Adrenal gland (tissue), 12 donors: Measurements from ENCODE around the gene GLDC. TPM values are rescaled to one million over a fixed set of nuclear protein-coding genes. Genes with fewer than 3 reads are reported as not detected.

ENCODE experiments used
- DNase-seq, 7 donors: peaks; one replicate each; pipeline ENCODE4 v3.0.0-alpha.2; 2019 to 2020
- H3K27ac ChIP-seq, 5 donors: fragments of 200-600 bp; sonication (generic) in 4 of 5; 1 replicate in 3 of 5; 2 replicates in 2 of 5; pipeline versions ENCODE4 v1.5.1 to v1.8.0; 2016 to 2020; ENCODE audit warnings: mild to moderate bottlenecking in 1 of 5
- H3K27me3 ChIP-seq: fragments of 200-600 bp; 2 replicates; pipeline ENCODE4 v1.8.0; 2021
- H3K36me3 ChIP-seq, 2 donors: fragments of 200-600 bp; replicated peaks in 1 of 2; 1 replicate in 1 of 2; 2 replicates in 1 of 2; pipeline versions ENCODE4 v1.5.1 to v1.8.0; 2018 to 2022
- H3K4me1 ChIP-seq, 2 donors: fragments of 200-600 bp; replicated peaks in 1 of 2; 1 replicate in 1 of 2; 2 replicates in 1 of 2; pipeline versions ENCODE4 v1.5.1 to v1.8.0; 2018 to 2021
- H3K4me3 ChIP-seq, 4 donors: fragments of 200-600 bp; sonication (generic) in 3 of 4; one replicate each; pipeline ENCODE4 v1.5.1; 2016 to 2018
- H3K9me3 ChIP-seq, 3 donors: fragments of 200-600 bp; sonication (generic) in 1 of 3; replicated peaks in 1 of 3; 1 replicate in 2 of 3; 2 replicates in 1 of 3; pipeline versions ENCODE4 v1.5.1 to v1.8.0; 2016 to 2021
- CTCF ChIP-seq, 6 experiments: fragments of 450-650 bp in 4 of 6; fragments of 200-600 bp in 2 of 6; sonication (generic) in 1 of 6; IDR thresholded peaks; 1 replicate in 5 of 6; 2 replicates in 1 of 6; pipeline versions ENCODE4 v1.5.1 to v1.8.0; 2016 to 2021; ENCODE audit warnings: antibody characterized with exemption in 6 of 6, mild to moderate bottlenecking in 2 of 6, moderate library complexity in 1 of 6
- POLR2A ChIP-seq, 2 donors: fragments of 450-650 bp; IDR thresholded peaks; one replicate each; pipeline ENCODE4 v1.6.1; 2017; ENCODE audit warnings: antibody characterized with exemption in 2 of 2, mild to moderate bottlenecking in 2 of 2, moderate library complexity in 1 of 2
- WGBS, 4 donors: extraction: QIAGEN DNeasy Blood & Tissue Kit in 2 of 4; methylation state at CpG; one replicate each; pipeline versions ENCODE4 v1.1.5 to v1.1.7; 2013 to 2017; 5-methylcytosine and 5-hydroxymethylcytosine counted together
- intact Hi-C, 2 donors: fragments of 100-400 bp; cut with DNase I; formaldehyde crosslinking; loops; one replicate each; pipeline versions ENCODE4 v1.14.1 to v1.15.0; 2022 to 2023
- polyA plus RNA-seq, 3 donors: library from polyadenylated mRNA; stranded (reverse); fragments of 200-250 nt in 2 of 3; fragments of 350-450 nt in 1 of 3; fragmentation: Illumina TruSeq in 1 of 3; extraction: RNeasy Lipid Tissue Mini Kit (QIAGEN cat#74804) in 1 of 3; gene quantifications; one replicate each; pipeline ENCODE4 v1.2.3, GENCODE V29; 2013 to 2014
- total RNA-seq, 9 donors: library from RNA; depleted of rRNA in 4 of 9; stranded (reverse); fragments of >200 nt in 4 of 9; fragments of 120-200 nt in 1 of 9; fragmentation: NEBNext Ultra II Directional in 1 of 9; extraction: Animal tissue kit (Norgen Biotek cat#: 25700) in 1 of 9; gene quantifications; one replicate each; pipeline versions ENCODE4 v1.1.0 to v1.2.4, GENCODE V29; 2013 to 2023
- donor health status: healthy with polysubstance abuse.
- donor health status: Bipolar disorder and iron deficiency.
- donor health status: DM: yes; HTN: yes; CAD: no.
- donor health status: DM: no; HTN: no; CAD: no.
- donor health status: DM: no; HTN: no; CAD: no.
- donor health status: DM: yes; HTN: yes; CAD: no.

Gene GLDC
- total and polyA plus RNA-seq, 12 donors: 0.14 to 1.3 (median 0.36) TPM; not detected in 2

GRCh38 chr9:6525326-6526045 lies 120.0 kb downstream of the GLDC start:
- Histone ChIP-seq H3K9me3 (peaks cover 0 to 11% (median 7%) of the 10 kb centered on the region in 3 donors), H3K4me1 (peaks cover 6 to 10% of the 10 kb centered on the region in 2 donors), H3K27me3 (no peaks in the 10 kb centered on the region), H3K4me3 (no peak overlapping the region), H3K36me3 (no peaks in the 10 kb centered on the region), H3K27ac (no peak overlapping the region)
- WGBS, 4 donors: 40 to 57% (median 48%) methylated on average over 2 of the region's 2 CpGs
- intact Hi-C loops: no loop called here
- peak in 1 of 7 donors; percentile 27 for DNase-seq
- TF ChIP-seq POLR2A (IDR thresholded peaks at IDR 0.05): no peak
- TF ChIP-seq CTCF (IDR thresholded peaks at IDR 0.05): no peak

GRCh38 chr9:6522263-6522662 lies 123.3 kb downstream of the GLDC start:
- Histone ChIP-seq H3K27ac (no peak overlapping the region), H3K9me3 (peaks cover 0 to 11% (median 7%) of the 10 kb centered on the region in 3 donors), H3K4me1 (peaks cover 4 to 6% of the 10 kb centered on the region in 2 donors), H3K27me3 (no peaks in the 10 kb centered on the region), H3K36me3 (no peaks in the 10 kb centered on the region), H3K4me3 (no peak overlapping the region)
- WGBS, 4 donors: 95 to 98% (median 97%) methylated on average over 4 of the region's 4 CpGs
- TF ChIP-seq CTCF (IDR thresholded peaks at IDR 0.05): no peak
- intact Hi-C loops: no loop called here
- DNase-seq: no peak

GRCh38 chr9:6512085-6512657 lies 133.4 kb downstream of the GLDC start:
- Histone ChIP-seq H3K4me1 (no peaks in the 10 kb centered on the region), H3K27ac (no peak overlapping the region), H3K36me3 (peaks cover 0 to 7% of the 10 kb centered on the region in 2 donors), H3K27me3 (no peaks in the 10 kb centered on the region), H3K4me3 (no peak overlapping the region), H3K9me3 (no peaks in the 10 kb centered on the region)
- intact Hi-C loops: no loop called here
- WGBS, 4 donors: 76 to 85% (median 79%) methylated on average over 3 of the region's 3 CpGs
- DNase-seq: no peak
- no peak for TF ChIP-seq CTCF (IDR thresholded peaks at IDR 0.05)
- TF ChIP-seq POLR2A (IDR thresholded peaks at IDR 0.05): no peak

GRCh38 chr9:6506571-6506970 lies 139.0 kb downstream of the GLDC start:
- intact Hi-C loops: no loop called here

More at GRCh38 chr9:6506571-6506970, 139.0 kb downstream of the GLDC start:
- WGBS, 4 donors: 82 to 94% (median 87%) methylated on average over 2 of the region's 2 CpGs
- Histone ChIP-seq H3K4me3 (no peak overlapping the region), H3K27me3 (no peaks in the 10 kb centered on the region), H3K4me1 (no peaks in the 10 kb centered on the region), H3K36me3 (peaks cover 0 to 32% of the 10 kb centered on the region in 2 donors), H3K9me3 (no peaks in the 10 kb centered on the region), H3K27ac (no peak overlapping the region)
- TF ChIP-seq POLR2A (IDR thresholded peaks at IDR 0.05) (no peak), CTCF (IDR thresholded peaks at IDR 0.05) (no peak)
- DNase-seq: no peak
